Naive B cell (primary cell): ENCODE results near the gene KSR1. TPM values are rescaled to one million over a fixed set of nuclear protein-coding genes. Genes with fewer than 3 reads are reported as not detected.

ENCODE experiments used
- ATAC-seq, 2 donors: fragments of 150-1000 bp; cut with Tn5 transposase; 2 replicates each; pipeline ENCODE4 v1.10.0; 2021; ENCODE audit warnings: low read depth in 2 of 2, mild to moderate bottlenecking in 2 of 2, moderate library complexity in 2 of 2
- DNase-seq: peaks from one replicate; pipeline ENCODE4 v3.0.0; 2022
- H3K27ac Mint-ChIP-seq, 6 donors: one replicate each; pipeline ENCODE4 v1.8.0; 2020 to 2022; ENCODE audit warnings: mild to moderate bottlenecking in 6 of 6, mixed read lengths in 6 of 6, moderate library complexity in 5 of 6, inconsistent platforms in 2 of 6
- H3K27me3 Mint-ChIP-seq, 3 donors: one replicate each; pipeline ENCODE4 v1.8.0; 2021 to 2022; ENCODE audit warnings: mixed read lengths in 3 of 3, mild to moderate bottlenecking in 1 of 3
- H3K36me3 Mint-ChIP-seq, 2 donors: one replicate each; pipeline ENCODE4 v1.8.0; 2020 to 2022; ENCODE audit warnings: mixed read lengths in 2 of 2, inconsistent platforms in 1 of 2, mild to moderate bottlenecking in 1 of 2
- H3K4me1 Mint-ChIP-seq, 3 donors: one replicate each; pipeline ENCODE4 v1.8.0; 2020 to 2022; ENCODE audit warnings: mixed read lengths in 3 of 3, inconsistent platforms in 1 of 3, mild to moderate bottlenecking in 1 of 3, moderate library complexity in 1 of 3
- H3K4me3 Mint-ChIP-seq, 8 donors: one replicate each; pipeline ENCODE4 v1.8.0; 2020 to 2022; ENCODE audit warnings: mild to moderate bottlenecking in 8 of 8, mixed read lengths in 8 of 8, moderate library complexity in 8 of 8, inconsistent platforms in 2 of 8
- H3K9me3 Mint-ChIP-seq, 7 donors: one replicate each; pipeline ENCODE4 v1.8.0; 2020 to 2022; ENCODE audit warnings: mixed read lengths in 7 of 7, mild to moderate bottlenecking in 5 of 7, inconsistent platforms in 2 of 7, moderate library complexity in 1 of 7
- polyA plus RNA-seq, 6 donors: library from polyadenylated mRNA; unstranded; fragments of 300-500 nt; fragmentation: Illumina TruSeq; gene quantifications; one replicate each; pipeline ENCODE4 v1.2.3, GENCODE V29; 2021; ENCODE audit warnings: low read depth in 6 of 6

Gene KSR1
- polyA plus RNA-seq, 6 donors from 2014 or later = 0.38 to 4.4 (median 2.3) TPM

DNA sequence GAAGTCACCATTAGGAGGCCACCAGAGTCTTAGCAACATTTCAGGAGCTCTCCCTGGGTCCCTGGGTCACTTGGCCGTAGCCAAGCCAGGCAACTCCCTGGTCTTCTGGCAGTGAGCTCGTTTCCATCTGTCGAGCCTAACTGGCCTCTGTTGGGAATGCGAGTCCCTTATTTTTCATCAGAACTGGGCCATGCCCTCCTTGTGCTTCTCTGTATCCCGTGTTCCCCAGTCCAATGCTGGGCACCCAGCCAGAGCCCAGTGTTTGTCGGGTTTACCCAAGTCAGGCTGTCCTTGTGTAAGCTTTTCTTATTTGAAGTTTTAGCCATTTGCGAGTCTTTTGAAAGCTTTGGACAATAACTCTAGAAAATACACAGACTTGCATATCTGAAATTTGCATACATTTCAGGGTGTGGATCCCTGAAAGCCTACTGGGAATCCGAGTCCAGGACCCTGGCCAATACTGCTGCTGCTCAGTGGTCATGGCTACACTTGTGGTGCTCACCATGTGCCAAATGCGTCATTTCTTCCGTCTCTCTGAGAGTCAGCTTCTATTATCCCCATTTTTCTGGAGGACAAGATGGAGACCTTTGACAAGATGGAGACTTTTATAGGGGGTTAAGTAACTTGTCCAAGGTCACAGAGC, 93.1 kb downstream of the KSR1 start:
- DNase-seq = no peak
- H3K9me3 Mint-ChIP-seq = no peaks in the 10 kb centered on the region
- peaks cover 26 to 37% (median 29%) of the 10 kb centered on the region in 3 donors for H3K4me1 Mint-ChIP-seq
- H3K27me3 Mint-ChIP-seq = peaks cover 0 to 5% (median 0%) of the 10 kb centered on the region in 3 donors
- no peak overlapping the region for H3K4me3 Mint-ChIP-seq
- peaks cover 10 to 13% of the 10 kb centered on the region in 2 donors for H3K36me3 Mint-ChIP-seq
- no peak for ATAC-seq
- H3K27ac Mint-ChIP-seq = no peak overlapping the region

DNA sequence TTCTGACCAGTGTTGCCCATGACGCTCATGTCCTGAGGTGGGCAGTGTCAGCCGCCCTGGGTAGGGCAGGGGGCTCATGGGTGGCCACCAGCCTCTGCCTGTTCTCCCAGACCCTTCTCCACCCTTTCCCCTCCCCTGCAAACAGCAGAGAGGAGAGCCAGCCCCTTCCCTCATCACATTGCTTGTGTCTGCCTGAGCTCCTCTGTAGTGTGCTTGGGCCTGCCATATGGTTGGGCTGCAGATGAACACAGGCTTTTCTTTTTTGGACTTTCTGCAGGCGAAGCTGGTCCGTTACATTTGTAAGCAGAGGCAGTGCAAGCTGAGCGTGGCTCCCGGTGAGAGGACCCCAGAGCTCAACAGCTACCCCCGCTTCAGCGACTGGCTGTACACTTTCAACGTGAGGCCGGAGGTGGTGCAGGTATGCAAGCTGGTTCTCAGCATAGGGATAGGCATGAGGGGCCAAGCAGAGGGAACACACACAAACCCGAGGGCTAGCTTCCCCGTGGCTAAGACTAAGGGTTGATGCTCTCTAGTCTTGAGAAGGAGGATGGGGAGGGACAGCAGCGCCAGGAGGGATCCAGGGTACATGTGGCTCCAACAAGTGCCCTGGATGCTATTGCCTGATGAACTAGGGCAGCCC, 94.2 kb downstream of the KSR1 start:
- H3K9me3 Mint-ChIP-seq = no peaks in the 10 kb centered on the region
- ATAC-seq (no peak), DNase-seq (no peak)
- H3K27ac Mint-ChIP-seq = peak overlapping the region in 4 of 6 donors; percentile 3 to 71 (median 25)
- peaks cover 0 to 2% (median 0%) of the 10 kb centered on the region in 3 donors for H3K27me3 Mint-ChIP-seq
- H3K36me3 Mint-ChIP-seq = peaks cover 10 to 13% of the 10 kb centered on the region in 2 donors
- H3K4me3 Mint-ChIP-seq = no peak overlapping the region
- H3K4me1 Mint-ChIP-seq = peaks cover 24 to 33% (median 25%) of the 10 kb centered on the region in 3 donors

DNA sequence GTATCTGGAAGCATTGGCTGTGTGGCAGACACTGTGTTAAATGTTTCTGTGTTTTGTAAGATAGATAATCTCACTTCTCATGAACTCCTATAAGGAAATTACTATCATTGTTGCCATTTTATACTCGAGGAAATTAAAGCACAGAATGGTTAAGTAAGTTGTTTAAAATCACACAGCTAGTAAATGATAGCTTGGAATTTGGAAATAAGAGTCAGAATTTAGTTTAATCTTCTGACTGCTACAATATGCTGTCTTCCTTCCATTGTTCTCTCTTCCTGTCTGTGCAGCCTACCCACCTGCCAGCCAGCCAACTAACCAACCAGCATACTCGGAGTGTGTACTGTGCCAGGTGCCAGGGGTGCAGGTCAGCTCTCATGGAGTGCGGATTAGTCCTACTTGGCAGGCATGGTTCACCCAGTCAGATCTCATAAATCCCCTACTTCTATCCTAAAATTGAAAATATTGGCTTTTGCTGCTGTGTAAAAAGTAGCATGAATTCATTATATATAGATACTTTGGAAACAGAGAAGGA, 94.8 kb downstream of the KSR1 start:
- DNase-seq (no peak), ATAC-seq (no peak)
- H3K27ac Mint-ChIP-seq = peak overlapping the region in 1 of 6 donors; percentile 57
- peaks cover 10 to 13% of the 10 kb centered on the region in 2 donors for H3K36me3 Mint-ChIP-seq
- no peak overlapping the region for H3K4me3 Mint-ChIP-seq
- H3K27me3 Mint-ChIP-seq = no peaks in the 10 kb centered on the region
- H3K4me1 Mint-ChIP-seq = peaks cover 23 to 29% (median 24%) of the 10 kb centered on the region in 3 donors
- no peaks in the 10 kb centered on the region for H3K9me3 Mint-ChIP-seq

DNA sequence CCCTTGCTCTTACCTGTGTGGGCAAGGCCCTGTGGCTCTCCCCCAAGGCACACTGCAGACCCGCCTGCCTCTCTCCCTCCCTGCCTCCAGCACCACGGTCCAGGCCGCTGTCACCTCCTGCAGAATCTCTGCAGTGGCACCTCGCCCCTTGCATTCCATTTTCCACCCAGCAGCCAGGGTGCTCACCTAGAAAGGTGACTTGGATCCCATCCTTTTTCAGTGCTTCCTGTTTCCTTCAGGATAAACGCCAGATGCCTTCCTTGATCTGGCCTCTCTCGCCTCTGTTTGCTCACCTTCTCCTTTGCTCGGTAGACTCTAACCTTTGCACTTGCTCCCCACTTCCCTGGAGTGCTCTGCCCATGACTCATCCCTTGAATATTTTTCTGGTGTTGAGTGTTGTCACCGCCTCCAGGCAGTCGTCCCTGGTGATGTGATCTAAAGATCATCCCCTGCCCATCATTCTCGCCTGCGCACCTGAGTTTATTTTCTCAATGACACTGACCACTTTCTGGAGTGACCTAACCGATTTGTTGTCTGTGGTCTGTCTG, 95.5 kb downstream of the KSR1 start:
- H3K4me3 Mint-ChIP-seq = no peak overlapping the region
- H3K27me3 Mint-ChIP-seq = no peaks in the 10 kb centered on the region
- H3K27ac Mint-ChIP-seq = peak overlapping the region in 1 of 6 donors; percentile 54
- DNase-seq (no peak), ATAC-seq (no peak)
- no peaks in the 10 kb centered on the region for H3K9me3 Mint-ChIP-seq
- peaks cover 16 to 21% (median 17%) of the 10 kb centered on the region in 3 donors for H3K4me1 Mint-ChIP-seq
- H3K36me3 Mint-ChIP-seq = peaks cover 10 to 13% of the 10 kb centered on the region in 2 donors

DNA sequence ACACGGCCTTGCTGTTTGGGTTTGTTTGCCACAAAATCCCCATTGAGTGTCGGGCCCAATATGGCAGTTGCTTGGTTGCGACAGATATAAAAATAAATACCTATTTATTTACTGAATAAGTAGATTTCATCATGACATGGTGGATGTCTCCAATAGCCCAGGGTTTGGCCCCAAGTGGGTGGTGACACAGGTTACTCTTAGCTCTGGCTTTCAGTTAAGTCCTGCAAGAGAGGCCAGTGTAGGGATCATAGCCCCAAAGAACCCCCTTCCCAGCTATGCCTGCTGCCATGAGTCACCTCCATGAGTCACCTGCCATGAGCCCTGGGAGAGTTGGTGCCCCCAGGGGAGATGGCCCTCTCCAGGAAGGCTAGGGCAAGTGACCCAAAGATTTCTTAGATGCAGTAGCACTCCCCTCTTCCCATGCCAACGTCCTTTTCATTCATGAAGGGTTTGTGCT, 96.1 kb downstream of the KSR1 start:
- Mint-ChIP-seq H3K4me3 (no peak overlapping the region), H3K27ac (peak overlapping the region in 1 of 6 donors; percentile 54), H3K27me3 (no peaks in the 10 kb centered on the region), H3K9me3 (no peaks in the 10 kb centered on the region), H3K4me1 (peaks cover 12 to 17% (median 12%) of the 10 kb centered on the region in 3 donors), H3K36me3 (peaks cover 10 to 13% of the 10 kb centered on the region in 2 donors)
- DNase-seq = no peak
- ATAC-seq = no peak

DNA sequence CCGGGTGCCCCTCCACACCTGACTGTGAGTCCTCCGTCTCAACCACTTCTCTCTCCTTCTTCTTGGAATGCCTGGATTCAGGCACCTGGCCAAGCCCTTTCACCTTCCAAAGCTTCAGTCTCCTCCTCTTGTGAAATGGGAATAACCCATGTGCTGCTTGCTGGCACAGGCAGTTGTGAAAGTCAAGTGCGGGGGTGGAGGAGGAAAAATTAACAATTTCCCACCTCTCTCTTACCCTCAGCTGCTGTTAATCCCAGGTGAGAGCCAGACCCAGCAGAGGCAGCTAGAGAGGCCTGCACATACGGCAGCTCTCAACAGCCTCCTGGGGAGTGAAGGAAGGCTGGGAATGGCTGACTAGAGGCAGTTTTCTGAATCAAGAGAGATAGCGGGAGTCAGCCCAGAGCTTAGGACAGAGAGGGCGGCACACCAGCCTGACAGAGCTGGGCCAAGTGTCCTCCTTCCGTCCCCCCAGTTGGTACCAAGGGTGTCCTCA, 96.8 kb downstream of the KSR1 start:
- peaks cover 12 to 17% (median 12%) of the 10 kb centered on the region in 3 donors for H3K4me1 Mint-ChIP-seq
- DNase-seq (no peak), ATAC-seq (no peak)
- no peaks in the 10 kb centered on the region for H3K27me3 Mint-ChIP-seq
- H3K27ac Mint-ChIP-seq = no peak overlapping the region
- H3K36me3 Mint-ChIP-seq = peaks cover 10 to 16% of the 10 kb centered on the region in 2 donors
- H3K4me3 Mint-ChIP-seq = peak overlapping the region in 1 of 8 donors; percentile 30
- no peaks in the 10 kb centered on the region for H3K9me3 Mint-ChIP-seq

DNA sequence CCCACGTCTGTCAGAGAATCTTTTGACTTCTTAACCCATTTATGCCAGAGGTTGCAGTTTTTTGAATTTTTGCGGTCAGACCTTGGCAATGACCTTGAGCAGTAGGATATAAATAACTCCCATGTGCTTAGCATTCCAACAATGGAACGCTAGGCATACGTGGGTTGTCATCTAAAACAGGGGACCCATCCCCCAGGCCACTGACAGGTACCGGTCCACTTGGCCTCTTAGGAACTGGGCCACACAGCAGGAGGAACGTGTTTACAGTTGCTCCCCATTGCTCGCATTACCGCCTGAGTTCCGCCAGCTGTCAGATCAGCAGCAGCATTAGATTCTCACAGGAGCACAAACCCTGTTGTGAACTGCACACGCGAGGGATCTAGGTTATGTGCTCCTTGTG, 97.9 kb downstream of the KSR1 start:
- DNase-seq (no peak), ATAC-seq (no peak)
- H3K4me1 Mint-ChIP-seq = peaks cover 12 to 17% (median 12%) of the 10 kb centered on the region in 3 donors
- peaks cover 10 to 19% of the 10 kb centered on the region in 2 donors for H3K36me3 Mint-ChIP-seq
- H3K9me3 Mint-ChIP-seq = no peaks in the 10 kb centered on the region
- H3K27me3 Mint-ChIP-seq = no peaks in the 10 kb centered on the region
- no peak overlapping the region for H3K27ac Mint-ChIP-seq
- peak overlapping the region in 1 of 8 donors; percentile 35 for H3K4me3 Mint-ChIP-seq

DNA sequence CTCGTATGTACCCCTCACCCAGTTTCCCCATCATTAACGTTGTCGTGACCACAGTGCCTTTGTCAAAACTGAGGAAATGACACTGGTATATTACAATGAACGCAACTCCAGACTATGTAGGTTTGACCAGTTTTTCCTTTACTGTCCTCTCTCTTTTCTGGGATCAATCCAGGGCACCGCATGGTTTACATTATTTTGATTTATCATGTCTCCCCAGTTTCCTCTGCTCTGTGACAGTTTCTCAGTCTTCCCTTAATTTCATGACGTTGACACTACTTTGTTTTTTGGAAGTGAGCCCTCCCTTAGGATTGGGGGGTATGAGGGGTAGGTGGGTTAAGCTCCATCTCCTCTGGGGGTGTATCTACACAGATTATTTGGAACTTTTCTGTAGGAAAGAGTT, 98.7 kb downstream of the KSR1 start:
- peak overlapping the region in 1 of 6 donors; percentile 69 for H3K27ac Mint-ChIP-seq
- no peaks in the 10 kb centered on the region for H3K27me3 Mint-ChIP-seq
- peaks cover 12 to 21% (median 12%) of the 10 kb centered on the region in 3 donors for H3K4me1 Mint-ChIP-seq
- DNase-seq (no peak), ATAC-seq (no peak)
- H3K4me3 Mint-ChIP-seq = peak overlapping the region in 2 of 8 donors; percentile 34 to 68
- H3K9me3 Mint-ChIP-seq = no peaks in the 10 kb centered on the region
- H3K36me3 Mint-ChIP-seq = peaks cover 18 to 19% of the 10 kb centered on the region in 2 donors

DNA sequence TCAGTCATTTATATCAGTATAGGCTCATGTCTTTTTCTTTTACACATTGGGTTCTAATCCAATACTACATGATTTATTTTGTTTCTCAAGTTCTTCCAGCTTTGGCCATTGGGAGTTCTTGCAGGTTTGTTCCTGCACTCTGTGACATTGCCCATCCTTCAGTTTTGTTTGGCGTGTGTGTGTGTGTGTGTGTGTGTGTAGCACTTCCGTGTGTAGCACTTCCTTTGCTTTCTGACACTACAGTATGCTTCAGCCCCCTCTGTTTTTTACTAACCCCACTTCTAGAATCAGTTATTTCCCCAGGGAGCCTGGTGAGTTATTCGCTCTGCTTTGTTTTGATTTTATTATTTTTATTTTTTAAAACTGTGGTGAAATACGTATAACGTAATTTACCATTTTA, 99.1 kb downstream of the KSR1 start:
- H3K36me3 Mint-ChIP-seq = peaks cover 19% of the 10 kb centered on the region in 2 donors
- no peaks in the 10 kb centered on the region for H3K9me3 Mint-ChIP-seq
- H3K27ac Mint-ChIP-seq = peak overlapping the region in 1 of 6 donors; percentile 69
- peaks cover 12 to 21% (median 12%) of the 10 kb centered on the region in 3 donors for H3K4me1 Mint-ChIP-seq
- DNase-seq (peak; percentile 11), ATAC-seq (peak; percentile 23 to 55)
- no peaks in the 10 kb centered on the region for H3K27me3 Mint-ChIP-seq
- peak overlapping the region in 2 of 8 donors; percentile 34 to 68 for H3K4me3 Mint-ChIP-seq

DNA sequence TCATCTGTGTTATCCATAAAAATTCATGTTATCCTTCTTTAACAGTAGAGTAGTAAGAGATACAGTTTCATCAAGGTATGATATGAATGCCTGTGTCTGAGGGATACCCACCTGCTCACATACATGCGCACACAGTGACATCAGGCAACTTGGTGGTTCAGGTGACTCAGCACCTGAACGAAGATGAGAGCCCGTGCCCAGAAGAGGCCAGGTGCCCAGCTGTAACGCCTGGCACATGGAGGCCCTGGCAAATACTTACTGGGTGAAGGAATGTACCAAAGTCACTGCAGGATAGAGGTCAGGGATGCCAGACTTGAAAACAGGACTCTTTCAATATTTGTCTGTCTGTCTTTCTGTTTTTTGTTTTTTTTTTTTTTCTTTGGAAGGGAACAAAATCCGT, 102.1 kb downstream of the KSR1 start:
- Mint-ChIP-seq H3K27ac (peak overlapping the region in 2 of 6 donors; percentile 17 to 67), H3K36me3 (peaks cover 9 to 12% of the 10 kb centered on the region in 2 donors), H3K9me3 (no peaks in the 10 kb centered on the region), H3K27me3 (no peaks in the 10 kb centered on the region), H3K4me1 (peaks cover 12 to 13% (median 12%) of the 10 kb centered on the region in 3 donors), H3K4me3 (no peak overlapping the region)
- DNase-seq (no peak), ATAC-seq (no peak)

DNA sequence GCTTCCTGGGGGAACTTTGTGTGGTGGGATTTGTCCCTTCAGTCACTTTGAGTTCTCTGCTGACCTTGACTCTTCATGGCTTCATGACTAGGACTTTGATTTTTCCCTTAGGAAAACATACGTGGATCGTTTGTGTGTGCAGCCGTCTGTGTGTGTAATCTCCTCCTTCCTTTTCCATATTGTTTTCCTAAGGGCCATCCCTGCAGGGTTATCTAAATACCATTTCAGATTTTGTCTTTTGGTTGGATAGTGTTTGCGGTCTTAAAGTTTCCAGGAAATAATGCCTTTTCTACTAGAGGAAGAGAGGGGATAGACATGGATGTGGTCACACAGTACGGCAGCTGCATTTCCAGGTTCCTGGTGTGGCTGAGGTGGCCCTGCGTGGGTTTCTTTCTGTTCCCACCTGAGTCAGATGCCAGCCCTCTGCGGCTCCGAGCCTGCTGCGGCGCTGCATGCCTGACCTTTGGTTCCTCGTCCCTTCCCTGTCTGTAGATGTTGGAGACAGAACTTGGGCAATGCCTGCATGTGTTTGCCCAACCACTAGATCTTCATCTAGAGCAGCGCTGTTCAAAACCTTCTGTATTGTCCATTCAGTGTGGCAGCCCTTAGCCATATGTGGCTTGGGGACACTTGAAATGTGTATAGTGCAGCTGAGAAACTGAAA, 102.7 kb downstream of the KSR1 start:
- Mint-ChIP-seq H3K27ac (peak overlapping the region in 1 of 6 donors; percentile 66), H3K4me1 (peaks cover 12 to 13% (median 12%) of the 10 kb centered on the region in 3 donors), H3K4me3 (no peak overlapping the region), H3K27me3 (no peaks in the 10 kb centered on the region), H3K36me3 (peaks cover 9 to 12% of the 10 kb centered on the region in 2 donors), H3K9me3 (no peaks in the 10 kb centered on the region)
- no peak for DNase-seq
- no peak for ATAC-seq

DNA sequence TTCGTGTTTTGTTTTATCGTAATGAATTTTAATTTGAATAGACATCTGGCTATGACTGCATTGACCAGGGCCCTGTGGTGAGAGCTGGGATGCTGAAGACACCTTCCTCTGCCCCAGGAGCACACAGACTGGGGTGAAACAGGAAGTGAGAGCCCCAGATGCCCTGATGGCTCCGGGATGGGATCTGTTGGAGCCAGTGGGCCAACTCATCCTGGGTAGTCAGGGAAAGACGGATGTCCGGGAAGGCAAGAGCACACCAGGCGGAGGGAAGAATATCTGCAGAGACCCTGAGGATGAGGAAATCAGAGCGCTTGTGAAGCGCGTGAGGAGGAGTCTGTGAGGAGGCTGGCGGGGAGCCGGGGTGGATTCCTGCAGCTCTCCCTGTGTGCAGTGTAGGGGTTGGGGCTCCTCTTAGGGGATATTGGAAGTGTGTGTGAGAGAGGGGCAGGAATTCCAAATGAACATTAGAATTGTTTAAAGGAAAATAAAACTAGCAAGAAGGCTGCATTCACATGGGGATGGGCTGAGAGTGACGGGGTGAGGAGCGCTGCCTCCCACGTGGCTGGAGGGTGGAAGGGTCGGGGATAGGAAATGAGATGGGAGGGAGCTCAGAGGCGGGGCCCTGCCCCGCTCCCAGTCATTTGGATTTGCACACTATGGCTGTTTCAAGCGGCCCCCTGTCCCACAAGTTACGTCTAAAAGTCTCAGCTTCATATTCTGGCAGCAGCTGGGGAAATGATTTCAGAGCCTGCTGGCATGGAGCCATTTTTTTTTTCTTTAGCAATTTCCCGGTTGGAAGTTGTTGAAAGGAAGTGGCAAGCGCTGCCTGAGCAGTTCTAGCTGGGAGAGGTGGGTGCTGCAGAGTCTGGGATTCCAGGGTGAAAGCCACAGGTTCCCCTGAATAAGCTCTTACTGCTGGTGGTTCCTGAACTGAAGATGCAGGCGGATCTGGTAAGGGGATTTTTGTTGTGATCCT, 103.5 kb downstream of the KSR1 start:
- Mint-ChIP-seq H3K9me3 (no peaks in the 10 kb centered on the region), H3K27me3 (no peaks in the 10 kb centered on the region), H3K4me3 (no peak overlapping the region), H3K4me1 (peaks cover 12 to 13% (median 12%) of the 10 kb centered on the region in 3 donors), H3K27ac (peak overlapping the region in 1 of 6 donors; percentile 66), H3K36me3 (peaks cover 9 to 12% of the 10 kb centered on the region in 2 donors)
- no peak for ATAC-seq
- no peak for DNase-seq
